ENCODE measurements around the gene PYM1.

Gene PYM1

DNA sequence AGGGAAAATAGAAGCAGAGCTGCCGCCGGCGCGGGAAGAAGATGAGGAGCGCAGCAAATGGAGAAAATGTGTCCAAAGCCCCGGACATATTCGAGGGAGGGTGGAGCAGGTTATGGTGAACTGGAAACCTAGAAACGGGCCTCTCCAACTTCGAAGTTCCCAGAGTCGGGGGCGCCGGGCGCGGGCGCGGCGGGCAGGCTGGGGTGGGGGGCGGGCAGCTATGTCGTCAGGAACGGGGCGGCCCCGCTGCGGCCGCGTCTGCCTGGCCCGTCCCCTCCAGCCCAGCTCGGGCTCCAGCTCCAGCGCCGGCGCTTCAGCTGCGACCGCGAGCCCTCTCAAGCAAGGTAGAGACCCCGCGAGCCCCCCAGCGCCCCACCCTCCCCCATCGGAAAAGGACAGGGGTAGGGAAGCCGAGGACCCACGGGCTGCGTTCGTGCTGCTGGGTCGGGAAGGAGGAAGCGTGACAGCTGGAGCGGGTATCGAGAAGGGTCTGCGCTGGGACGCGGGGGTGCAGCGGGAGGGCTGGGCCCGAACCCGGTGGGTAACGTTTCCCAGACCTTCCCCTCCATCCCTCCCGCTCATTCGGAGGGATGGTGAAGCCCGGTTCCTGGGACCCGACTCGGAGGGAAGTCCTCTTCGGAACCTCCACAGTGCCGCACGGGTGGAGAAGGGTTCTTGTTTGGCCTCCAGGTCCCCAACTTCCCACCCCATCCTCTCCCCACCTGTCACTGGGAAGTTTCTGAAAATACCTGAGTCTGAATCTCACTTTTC is 4.3 kb upstream of the PYM1 start:
- H3K27ac ChIP-seq: peak overlapping the region; percentile 67
- no peak for TF ChIP-seq CTCF (conservative IDR thresholded peaks at IDR 0.05)

DNA sequence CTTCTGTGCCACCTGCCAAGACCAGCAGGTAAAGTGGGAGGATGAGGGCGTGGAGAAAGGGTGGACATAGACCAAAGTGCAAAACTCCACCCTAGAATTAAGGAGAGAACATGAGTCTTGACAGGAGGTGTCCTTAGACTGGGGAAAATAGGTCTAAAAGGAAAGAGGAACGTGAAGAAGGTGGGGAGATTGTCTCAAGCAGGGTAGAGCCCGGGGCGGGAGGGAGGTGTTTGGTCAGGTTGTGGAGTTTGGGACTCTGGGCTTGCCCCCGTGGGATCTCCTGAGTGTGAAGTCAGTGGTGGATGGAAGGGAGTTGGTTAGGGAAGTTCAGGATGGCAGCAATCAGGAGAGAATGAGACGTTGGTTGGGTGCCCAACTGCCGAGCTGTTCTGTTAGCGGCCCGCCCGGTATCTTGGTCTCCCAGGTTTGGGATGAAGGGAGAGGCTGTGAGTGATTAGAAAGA is 3.7 kb upstream of the PYM1 start:
- peak overlapping the region; percentile 67 for H3K27ac ChIP-seq
- TF ChIP-seq CTCF (conservative IDR thresholded peaks at IDR 0.05): no peak

- peak within 1 kb of the TSS; percentile 67 for H3K27ac ChIP-seq
- TF ChIP-seq CTCF (conservative IDR thresholded peaks at IDR 0.05): peak; percentile 83
These were observed 3.1 kb upstream of the PYM1 start, which contains the start of gene DGKA for GRCh38 chr12:55930771-55931316. Gene DGKA, plus strand, starts transcription at chr12:55931162. Its CDS starts 5,342 bp downstream, at chr12:55936504.

- H3K27ac ChIP-seq: peak overlapping the region; percentile 100
- TF ChIP-seq CTCF (conservative IDR thresholded peaks at IDR 0.05): no peak
These were observed 1.7 kb upstream of the PYM1 start for GRCh38 chr12:55929306-55929791.

DNA sequence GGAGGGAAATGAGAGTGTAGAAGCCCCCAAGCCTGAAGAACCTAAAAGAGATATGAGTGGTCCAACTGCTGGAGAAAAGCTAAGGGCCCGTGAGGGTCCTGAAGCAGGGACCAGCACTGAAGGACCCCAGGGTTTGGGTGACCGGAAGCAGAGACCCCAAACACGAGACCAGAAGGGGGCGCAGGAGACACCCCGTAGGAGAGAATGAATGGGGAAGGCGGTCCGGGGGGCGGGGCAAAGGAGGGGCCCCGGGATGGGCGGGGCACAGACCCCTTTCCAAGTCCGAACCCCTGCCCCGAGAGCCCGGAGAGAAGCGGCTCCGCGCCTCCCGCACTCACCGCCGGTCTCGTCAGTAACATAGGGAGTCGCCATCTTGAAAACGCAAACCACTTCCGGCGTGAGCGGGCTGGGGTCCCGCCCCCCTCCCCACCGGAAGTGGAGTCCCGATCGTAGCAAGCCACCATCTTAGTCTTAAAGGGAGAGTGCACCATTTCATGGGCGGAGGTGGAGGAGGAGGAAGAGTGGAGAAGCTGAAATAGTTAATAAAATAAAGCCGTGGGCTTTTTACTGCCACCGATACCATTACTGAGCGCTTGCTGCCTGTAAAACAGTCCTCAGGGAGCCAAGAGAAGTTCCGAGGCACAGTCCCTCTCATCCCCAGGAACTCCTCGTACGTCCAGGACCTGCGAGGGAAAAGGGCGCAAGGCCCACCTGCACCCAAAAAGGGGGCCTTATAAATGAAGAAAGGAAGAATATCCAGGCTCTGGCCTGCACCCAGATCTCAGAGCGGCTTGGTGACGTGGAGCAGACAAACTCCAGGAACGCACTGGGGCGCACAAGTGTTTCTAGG is 731 bp downstream of the PYM1 start:
- peak overlapping the region; percentile 100 for H3K27ac ChIP-seq
- peak; percentile 85 for TF ChIP-seq CTCF (conservative IDR thresholded peaks at IDR 0.05)

DNA sequence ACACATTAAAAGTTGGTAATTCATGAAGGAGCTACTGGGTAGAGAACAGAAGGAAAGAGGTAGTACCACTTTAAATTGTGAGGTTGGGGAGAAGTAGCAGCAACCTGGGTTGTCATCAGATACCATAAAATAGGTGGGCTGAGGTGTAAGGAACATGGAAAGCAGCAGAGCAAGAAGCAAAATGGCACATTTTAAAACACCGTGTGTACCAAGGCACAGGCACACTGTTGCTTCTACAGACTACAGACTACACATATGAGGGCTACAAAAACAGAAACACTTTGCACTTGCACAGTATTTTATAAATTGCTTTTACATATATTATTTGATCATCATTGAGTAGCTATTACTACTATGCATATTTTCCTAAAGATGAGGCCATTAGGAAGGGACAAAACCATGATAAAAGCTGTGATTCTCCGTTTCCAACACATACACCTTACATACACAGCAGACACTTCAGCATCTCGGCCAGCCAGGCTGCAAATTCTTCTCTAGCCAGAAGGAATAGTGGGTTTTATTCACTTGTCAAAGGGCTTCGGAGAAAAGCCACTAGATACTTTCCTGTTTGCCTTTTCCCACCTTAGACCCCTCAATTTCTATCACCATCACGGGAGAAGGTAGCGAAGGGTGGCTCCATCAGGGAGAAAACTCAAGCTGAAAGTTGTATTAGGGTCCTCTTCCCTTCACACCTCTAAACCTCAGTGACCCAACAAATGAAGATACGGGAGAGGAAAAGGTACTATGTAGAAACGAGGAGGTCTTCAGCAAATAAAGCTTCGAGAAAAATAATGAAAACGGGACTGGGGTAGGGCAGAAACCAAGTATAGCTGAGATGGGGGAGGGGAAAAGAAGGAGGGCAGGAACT is 1.6 kb downstream of the PYM1 start:
- H3K27ac ChIP-seq: peak overlapping the region; percentile 100
- TF ChIP-seq CTCF (conservative IDR thresholded peaks at IDR 0.05): no peak
